Gastroesophageal sphincter (tissue), 3 donors: ENCODE measurements around the gene TPMT.

Source experiments
- CTCF ChIP-seq, 4 experiments: fragments of 200-600 bp in 2 of 4; fragments of 450-650 bp in 2 of 4; sonication (generic) in 1 of 4; IDR thresholded peaks; one replicate each; pipeline ENCODE4 v1.5.1; 2017 to 2019; ENCODE audit warnings: antibody characterized with exemption in 4 of 4, mild to moderate bottlenecking in 2 of 4, moderate library complexity in 2 of 4
- POLR2A ChIP-seq, 2 donors: fragments of 450-650 bp; IDR thresholded peaks; one replicate each; pipeline ENCODE4 v1.6.1; 2017; ENCODE audit warnings: antibody characterized with exemption in 2 of 2, mild to moderate bottlenecking in 2 of 2, moderate library complexity in 1 of 2

- TF ChIP-seq POLR2A (IDR thresholded peaks at IDR 0.05) (peak; percentile 77 to 87), CTCF (IDR thresholded peaks at IDR 0.05) (peak in 1 of 4 experiments; percentile 14)
Observed at GRCh38 chr6:18155150-18155863, 430 bp upstream of the TPMT start, which contains the start of gene KDM1B.
